K562 (cell line): Measurements from ENCODE around the gene ANO2.

Experiments
- HMGN3 ChIP-seq: IDR thresholded peaks from 2 replicates; pipeline ENCODE4 v1.6.1; 2011; ENCODE audit warnings: borderline replicate concordance, low read depth, mild to moderate bottlenecking, mixed read lengths, low read length; ENCODE audit not compliant: insufficient read length; ENCODE audit errors: extremely low read depth
- IRF2 ChIP-seq: sonication (generic); formaldehyde crosslinking; IDR thresholded peaks from 2 replicates; pipeline ENCODE4 v1.8.1; 2022; ENCODE audit warnings: mild to moderate bottlenecking, missing genetic modification reagents
- LARP7 ChIP-seq: fragments of 450-650 bp; IDR thresholded peaks from 2 replicates; pipeline ENCODE4 v1.6.1; 2016
- MTA2 ChIP-seq: fragments of 450-650 bp; IDR thresholded peaks from 2 replicates; pipeline ENCODE4 v1.6.1; 2016; ENCODE audit warnings: low read depth
- NFYB ChIP-seq: IDR thresholded peaks from 2 replicates; pipeline ENCODE4 v1.6.1; 2011; ENCODE audit warnings: mild to moderate bottlenecking, moderate library complexity; ENCODE audit not compliant: insufficient read length; ENCODE audit errors: extremely low read depth
- POLR2A ChIP-seq: fragments of 450-650 bp; conservative IDR thresholded peaks from 2 replicates; pipeline ENCODE4 v1.6.1; 2016
- PTBP1 ChIP-seq: fragments of 200-400 bp; formaldehyde crosslinking; IDR thresholded peaks from 2 replicates; pipeline ENCODE4 v1.6.1; 2017; ENCODE audit warnings: low read depth, low read length
- RCOR1 ChIP-seq, 2 experiments: IDR thresholded peaks; 2 replicates each; pipeline ENCODE4 v1.6.1; 2012; ENCODE audit warnings: low read depth in 2 of 2, low read length in 2 of 2, borderline replicate concordance in 1 of 2, improper control_type of control experiment in 1 of 2
- ZNF24 ChIP-seq: fragments of 450-650 bp; IDR thresholded peaks from 2 replicates; pipeline ENCODE4 v1.6.1; 2016
- TF ChIP-seq, protein P1 (sequence below), 3 experiments: IDR thresholded peaks in 2 of 3; conservative IDR thresholded peaks in 1 of 3; 2 replicates each; pipeline ENCODE4 v1.5.1; 2011 to 2012; ENCODE audit warnings: low read length in 3 of 3, mild to moderate bottlenecking in 3 of 3, control low read depth in 2 of 3, improper control_type of control experiment in 1 of 3, inconsistent platforms in 1 of 3, low read depth in 1 of 3, mixed read lengths in 1 of 3, moderate library complexity in 1 of 3; ENCODE audit not compliant: insufficient read depth in 2 of 3
- TF ChIP-seq, protein P2 (sequence below): fragments of 200-600 bp; sonication (generic); IDR thresholded peaks from one replicate; pipeline ENCODE4 v1.6.1; 2012; ENCODE audit warnings: mild to moderate bottlenecking, low read depth, low read length, inconsistent platforms
- TF ChIP-seq, protein P3 (sequence below), 2 experiments: fragments of 200-800 bp in 1 of 2; sonication (Bioruptor generic) in 1 of 2; sonication (generic) in 1 of 2; formaldehyde crosslinking in 1 of 2; IDR thresholded peaks in 1 of 2; conservative IDR thresholded peaks in 1 of 2; 2 replicates each; pipeline versions ENCODE4 v1.5.0 to v1.6.1; 2016 to 2020; ENCODE audit warnings: missing compliant biosample characterization in 1 of 2, missing genetic modification characterization in 1 of 2, missing genetic modification reagents in 1 of 2
- TF ChIP-seq, protein P4 (sequence below): fragments of 250-450 bp; sonication (Bioruptor Pico); IDR thresholded peaks from 2 replicates; pipeline ENCODE4 v1.8.0; 2021; ENCODE audit warnings: moderate library complexity, mild to moderate bottlenecking, inconsistent platforms

DNA sequence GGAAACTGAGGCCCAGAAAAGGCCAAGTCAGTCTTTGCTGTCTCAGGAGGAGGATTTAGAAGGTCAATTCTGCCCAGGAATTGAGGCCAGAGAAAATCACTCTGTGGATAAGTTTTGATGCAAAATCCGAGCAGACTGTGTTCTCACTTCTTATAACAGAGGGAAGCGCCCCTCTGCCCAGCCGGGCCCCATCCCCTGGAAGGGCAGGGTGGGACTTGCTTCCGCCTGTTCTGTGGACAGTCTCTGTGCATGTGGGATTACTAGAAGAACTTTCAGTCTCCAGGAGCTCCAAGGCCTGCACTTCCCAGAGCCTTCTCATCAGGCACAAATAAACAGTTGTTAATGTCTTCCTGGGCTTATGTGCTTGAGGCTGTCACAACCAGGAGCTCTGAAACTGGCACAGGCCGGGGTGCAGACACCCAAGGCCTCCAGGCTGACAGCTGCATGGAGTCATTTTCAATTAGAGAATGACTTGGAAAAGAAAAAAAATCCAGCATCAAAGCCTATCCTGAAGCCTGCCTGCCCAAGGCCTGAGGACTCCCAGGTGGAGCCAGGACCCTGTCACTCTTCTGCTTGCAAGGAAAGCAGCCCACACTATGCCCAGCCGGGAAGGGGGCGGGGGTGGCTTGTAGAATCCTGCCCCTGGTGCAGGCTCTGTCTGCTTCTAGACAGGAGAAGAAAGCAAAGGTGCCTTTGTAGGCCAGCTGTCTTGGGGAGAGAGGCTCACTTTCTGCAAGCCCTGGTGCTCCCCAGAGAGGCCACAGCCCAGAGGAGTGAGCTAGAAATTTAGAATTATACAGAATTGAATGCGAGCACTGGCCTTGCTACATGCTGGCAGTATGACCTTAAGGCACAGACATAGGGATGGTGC lies 428.5 kb downstream of the ANO2 start:
- no peak for TF ChIP-seq MTA2
- TF ChIP-seq, protein P1, sequence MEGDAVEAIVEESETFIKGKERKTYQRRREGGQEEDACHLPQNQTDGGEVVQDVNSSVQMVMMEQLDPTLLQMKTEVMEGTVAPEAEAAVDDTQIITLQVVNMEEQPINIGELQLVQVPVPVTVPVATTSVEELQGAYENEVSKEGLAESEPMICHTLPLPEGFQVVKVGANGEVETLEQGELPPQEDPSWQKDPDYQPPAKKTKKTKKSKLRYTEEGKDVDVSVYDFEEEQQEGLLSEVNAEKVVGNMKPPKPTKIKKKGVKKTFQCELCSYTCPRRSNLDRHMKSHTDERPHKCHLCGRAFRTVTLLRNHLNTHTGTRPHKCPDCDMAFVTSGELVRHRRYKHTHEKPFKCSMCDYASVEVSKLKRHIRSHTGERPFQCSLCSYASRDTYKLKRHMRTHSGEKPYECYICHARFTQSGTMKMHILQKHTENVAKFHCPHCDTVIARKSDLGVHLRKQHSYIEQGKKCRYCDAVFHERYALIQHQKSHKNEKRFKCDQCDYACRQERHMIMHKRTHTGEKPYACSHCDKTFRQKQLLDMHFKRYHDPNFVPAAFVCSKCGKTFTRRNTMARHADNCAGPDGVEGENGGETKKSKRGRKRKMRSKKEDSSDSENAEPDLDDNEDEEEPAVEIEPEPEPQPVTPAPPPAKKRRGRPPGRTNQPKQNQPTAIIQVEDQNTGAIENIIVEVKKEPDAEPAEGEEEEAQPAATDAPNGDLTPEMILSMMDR (IDR thresholded peaks at IDR 0.05 in 2 of 3, conservative IDR thresholded peaks at IDR 0.05 in 1 of 3; ENCODE audit: insufficient read depth in 2 of 3, low read depth in 1 of 3, low read length in 3 of 3) = no peak
- TF ChIP-seq, protein P2, sequence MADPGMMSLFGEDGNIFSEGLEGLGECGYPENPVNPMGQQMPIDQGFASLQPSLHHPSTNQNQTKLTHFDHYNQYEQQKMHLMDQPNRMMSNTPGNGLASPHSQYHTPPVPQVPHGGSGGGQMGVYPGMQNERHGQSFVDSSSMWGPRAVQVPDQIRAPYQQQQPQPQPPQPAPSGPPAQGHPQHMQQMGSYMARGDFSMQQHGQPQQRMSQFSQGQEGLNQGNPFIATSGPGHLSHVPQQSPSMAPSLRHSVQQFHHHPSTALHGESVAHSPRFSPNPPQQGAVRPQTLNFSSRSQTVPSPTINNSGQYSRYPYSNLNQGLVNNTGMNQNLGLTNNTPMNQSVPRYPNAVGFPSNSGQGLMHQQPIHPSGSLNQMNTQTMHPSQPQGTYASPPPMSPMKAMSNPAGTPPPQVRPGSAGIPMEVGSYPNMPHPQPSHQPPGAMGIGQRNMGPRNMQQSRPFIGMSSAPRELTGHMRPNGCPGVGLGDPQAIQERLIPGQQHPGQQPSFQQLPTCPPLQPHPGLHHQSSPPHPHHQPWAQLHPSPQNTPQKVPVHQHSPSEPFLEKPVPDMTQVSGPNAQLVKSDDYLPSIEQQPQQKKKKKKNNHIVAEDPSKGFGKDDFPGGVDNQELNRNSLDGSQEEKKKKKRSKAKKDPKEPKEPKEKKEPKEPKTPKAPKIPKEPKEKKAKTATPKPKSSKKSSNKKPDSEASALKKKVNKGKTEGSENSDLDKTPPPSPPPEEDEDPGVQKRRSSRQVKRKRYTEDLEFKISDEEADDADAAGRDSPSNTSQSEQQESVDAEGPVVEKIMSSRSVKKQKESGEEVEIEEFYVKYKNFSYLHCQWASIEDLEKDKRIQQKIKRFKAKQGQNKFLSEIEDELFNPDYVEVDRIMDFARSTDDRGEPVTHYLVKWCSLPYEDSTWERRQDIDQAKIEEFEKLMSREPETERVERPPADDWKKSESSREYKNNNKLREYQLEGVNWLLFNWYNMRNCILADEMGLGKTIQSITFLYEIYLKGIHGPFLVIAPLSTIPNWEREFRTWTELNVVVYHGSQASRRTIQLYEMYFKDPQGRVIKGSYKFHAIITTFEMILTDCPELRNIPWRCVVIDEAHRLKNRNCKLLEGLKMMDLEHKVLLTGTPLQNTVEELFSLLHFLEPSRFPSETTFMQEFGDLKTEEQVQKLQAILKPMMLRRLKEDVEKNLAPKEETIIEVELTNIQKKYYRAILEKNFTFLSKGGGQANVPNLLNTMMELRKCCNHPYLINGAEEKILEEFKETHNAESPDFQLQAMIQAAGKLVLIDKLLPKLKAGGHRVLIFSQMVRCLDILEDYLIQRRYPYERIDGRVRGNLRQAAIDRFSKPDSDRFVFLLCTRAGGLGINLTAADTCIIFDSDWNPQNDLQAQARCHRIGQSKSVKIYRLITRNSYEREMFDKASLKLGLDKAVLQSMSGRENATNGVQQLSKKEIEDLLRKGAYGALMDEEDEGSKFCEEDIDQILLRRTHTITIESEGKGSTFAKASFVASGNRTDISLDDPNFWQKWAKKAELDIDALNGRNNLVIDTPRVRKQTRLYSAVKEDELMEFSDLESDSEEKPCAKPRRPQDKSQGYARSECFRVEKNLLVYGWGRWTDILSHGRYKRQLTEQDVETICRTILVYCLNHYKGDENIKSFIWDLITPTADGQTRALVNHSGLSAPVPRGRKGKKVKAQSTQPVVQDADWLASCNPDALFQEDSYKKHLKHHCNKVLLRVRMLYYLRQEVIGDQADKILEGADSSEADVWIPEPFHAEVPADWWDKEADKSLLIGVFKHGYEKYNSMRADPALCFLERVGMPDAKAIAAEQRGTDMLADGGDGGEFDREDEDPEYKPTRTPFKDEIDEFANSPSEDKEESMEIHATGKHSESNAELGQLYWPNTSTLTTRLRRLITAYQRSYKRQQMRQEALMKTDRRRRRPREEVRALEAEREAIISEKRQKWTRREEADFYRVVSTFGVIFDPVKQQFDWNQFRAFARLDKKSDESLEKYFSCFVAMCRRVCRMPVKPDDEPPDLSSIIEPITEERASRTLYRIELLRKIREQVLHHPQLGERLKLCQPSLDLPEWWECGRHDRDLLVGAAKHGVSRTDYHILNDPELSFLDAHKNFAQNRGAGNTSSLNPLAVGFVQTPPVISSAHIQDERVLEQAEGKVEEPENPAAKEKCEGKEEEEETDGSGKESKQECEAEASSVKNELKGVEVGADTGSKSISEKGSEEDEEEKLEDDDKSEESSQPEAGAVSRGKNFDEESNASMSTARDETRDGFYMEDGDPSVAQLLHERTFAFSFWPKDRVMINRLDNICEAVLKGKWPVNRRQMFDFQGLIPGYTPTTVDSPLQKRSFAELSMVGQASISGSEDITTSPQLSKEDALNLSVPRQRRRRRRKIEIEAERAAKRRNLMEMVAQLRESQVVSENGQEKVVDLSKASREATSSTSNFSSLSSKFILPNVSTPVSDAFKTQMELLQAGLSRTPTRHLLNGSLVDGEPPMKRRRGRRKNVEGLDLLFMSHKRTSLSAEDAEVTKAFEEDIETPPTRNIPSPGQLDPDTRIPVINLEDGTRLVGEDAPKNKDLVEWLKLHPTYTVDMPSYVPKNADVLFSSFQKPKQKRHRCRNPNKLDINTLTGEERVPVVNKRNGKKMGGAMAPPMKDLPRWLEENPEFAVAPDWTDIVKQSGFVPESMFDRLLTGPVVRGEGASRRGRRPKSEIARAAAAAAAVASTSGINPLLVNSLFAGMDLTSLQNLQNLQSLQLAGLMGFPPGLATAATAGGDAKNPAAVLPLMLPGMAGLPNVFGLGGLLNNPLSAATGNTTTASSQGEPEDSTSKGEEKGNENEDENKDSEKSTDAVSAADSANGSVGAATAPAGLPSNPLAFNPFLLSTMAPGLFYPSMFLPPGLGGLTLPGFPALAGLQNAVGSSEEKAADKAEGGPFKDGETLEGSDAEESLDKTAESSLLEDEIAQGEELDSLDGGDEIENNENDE = no peak
- no peak for TF ChIP-seq RCOR1 (IDR thresholded peaks at IDR 0.05; ENCODE audit: borderline replicate concordance in 1 of 2, low read depth in 2 of 2, low read length in 2 of 2)
- no peak for TF ChIP-seq LARP7
- no peak for TF ChIP-seq POLR2A
- TF ChIP-seq ZNF24 = no peak
- no peak for TF ChIP-seq PTBP1
- no peak for TF ChIP-seq IRF2 (CRISPR knock-in tag)
- no peak for TF ChIP-seq HMGN3
- TF ChIP-seq, protein P3, sequence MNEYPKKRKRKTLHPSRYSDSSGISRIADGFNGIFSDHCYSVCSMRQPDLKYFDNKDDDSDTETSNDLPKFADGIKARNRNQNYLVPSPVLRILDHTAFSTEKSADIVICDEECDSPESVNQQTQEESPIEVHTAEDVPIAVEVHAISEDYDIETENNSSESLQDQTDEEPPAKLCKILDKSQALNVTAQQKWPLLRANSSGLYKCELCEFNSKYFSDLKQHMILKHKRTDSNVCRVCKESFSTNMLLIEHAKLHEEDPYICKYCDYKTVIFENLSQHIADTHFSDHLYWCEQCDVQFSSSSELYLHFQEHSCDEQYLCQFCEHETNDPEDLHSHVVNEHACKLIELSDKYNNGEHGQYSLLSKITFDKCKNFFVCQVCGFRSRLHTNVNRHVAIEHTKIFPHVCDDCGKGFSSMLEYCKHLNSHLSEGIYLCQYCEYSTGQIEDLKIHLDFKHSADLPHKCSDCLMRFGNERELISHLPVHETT (CRISPR knock-in tag; conservative IDR thresholded peaks at IDR 0.05 in 1 of 2, IDR thresholded peaks at IDR 0.05 in 1 of 2) = no peak
- TF ChIP-seq, protein P4, sequence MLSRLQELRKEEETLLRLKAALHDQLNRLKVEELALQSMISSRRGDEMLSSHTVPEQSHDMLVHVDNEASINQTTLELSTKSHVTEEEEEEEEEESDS (CRISPR knock-in tag) = no peak
- no peak for TF ChIP-seq NFYB
